ENCODE measurements around the gene INS.
"Not testable (repeated sequence)": the region's sequence is repeated elsewhere in the genome, so short reads cannot be mapped to it uniquely, and the experiment has no call there.

Gene INS

DNA sequence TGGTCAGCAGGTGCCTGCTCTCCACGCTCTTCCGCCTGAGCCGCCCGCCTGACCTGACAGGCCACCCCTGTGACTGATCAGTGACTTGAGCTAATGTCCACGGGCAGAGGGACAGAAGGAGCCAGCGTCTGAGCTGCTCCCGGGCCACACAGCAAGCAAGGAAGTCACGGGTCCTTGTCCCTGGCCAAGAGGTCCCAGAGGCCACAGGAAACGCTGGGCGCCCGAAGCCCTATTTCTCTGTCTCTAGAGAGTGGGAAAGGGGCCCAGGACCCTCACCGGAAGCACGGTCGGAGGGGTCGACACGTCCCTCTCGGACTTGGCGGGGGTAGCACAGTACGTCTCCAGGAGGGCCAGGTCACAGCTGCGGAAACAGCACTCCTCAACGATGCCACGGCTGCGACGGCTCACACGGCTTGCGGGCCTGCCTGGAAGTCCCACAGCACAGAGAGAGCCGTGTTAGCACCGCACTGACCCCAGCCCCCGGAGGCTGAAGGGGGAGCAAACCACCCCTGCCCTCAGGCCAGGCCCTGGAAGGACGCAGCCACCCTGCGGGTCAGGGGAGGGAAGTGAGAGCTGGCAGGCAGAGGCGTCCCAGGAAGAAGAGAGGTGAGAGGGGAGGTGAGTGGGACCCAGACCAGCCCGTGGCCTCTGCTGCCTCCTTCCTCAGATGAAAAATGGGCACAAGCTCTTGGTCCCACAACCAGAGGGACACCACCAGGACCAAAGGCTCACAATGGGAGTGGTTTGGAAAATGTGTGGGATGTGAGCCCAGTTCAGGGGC lies 27.6 kb downstream of the INS start:
- no peak for DNase-seq (ENCODE audit: low spot score)
- FAIRE-seq: no peak

DNA sequence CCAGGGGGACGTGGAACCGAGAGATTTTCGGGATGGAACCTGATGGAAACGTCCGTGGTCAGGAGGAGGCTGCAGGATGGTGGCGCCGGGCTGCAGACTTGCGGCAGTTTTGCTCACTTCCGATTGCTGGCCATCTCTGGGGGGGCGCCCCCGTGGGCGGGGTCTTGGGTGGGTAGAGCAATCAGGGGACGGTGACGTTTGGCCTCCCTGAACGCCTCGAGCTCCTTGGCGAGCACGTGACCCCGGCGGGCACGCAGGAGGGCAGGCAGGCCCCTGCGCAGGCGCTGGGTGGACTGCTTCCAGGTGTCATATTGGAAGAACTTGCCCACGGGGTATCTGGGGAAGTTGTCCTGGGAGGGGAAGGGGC lies 28.2 kb downstream of the INS start:
- DNase-seq (ENCODE audit: low spot score) (no peak), FAIRE-seq (no peak)

DNA sequence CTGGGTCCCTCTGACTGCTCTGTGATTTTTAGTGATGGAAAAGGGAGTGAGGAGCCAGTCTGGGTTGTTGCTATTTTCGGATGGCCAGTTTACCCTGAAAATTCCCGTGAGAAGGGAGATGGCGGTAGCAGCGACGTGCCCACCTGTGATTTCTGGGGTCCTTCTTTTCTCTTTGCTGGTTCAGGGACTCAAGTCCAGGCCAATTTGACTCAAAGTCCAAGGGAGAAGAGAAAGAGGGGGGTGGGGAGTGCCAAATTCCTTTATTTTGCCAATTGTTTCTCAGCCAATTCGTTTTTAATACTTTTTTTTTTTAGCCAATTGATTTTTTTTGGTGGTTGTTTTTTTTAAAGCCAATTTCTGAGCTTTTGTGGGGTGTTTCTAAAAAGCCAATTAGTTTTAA lies 28.8 kb downstream of the INS start:
- no peak for FAIRE-seq
- no peak for DNase-seq (ENCODE audit: low spot score)

DNA sequence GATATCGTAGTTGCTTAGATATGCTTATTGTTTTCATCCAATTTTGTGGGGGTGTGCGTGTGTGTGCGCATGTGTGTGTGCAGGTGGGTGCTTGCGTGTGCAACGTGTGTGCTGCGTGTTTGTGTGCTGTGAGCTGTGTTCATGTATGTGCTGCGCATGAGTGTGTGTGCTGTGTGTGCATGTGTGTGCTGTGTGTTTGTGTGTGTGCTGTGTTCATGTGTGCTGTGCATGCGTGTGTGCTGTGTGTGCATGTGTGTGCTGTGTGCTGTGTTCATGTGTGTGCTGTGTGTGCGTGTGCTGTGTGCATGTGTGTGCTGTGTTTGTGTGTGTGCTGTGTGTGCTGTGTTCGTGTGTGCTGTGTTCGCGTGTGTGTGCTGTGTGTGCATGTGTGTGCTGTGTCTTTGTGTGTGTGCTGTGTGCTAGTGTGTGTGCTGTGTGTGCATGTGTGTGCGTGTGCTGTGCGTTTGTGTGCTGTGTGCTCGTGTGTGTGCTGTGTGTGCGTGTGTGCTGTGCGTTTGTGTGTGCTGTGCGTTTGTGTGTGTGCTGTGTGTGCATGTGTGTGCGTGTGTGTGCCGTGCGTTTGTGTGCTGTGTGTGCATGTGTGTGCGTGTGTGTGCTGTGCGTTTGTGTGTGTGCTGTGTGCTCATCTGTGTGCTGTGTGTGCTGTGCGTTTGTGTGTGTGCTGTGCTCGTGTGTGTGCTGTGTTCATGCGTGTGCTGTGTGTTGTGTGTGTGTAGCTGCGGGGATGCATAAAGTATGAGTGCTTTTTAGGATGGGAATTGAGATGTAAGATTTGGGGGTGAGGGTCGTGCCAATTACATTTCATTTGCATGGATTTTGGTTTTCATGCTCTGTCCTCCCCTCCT lies 29.4 kb downstream of the INS start:
- DNase-seq (ENCODE audit: low spot score) (no peak), FAIRE-seq (peak; percentile 97)

DNA sequence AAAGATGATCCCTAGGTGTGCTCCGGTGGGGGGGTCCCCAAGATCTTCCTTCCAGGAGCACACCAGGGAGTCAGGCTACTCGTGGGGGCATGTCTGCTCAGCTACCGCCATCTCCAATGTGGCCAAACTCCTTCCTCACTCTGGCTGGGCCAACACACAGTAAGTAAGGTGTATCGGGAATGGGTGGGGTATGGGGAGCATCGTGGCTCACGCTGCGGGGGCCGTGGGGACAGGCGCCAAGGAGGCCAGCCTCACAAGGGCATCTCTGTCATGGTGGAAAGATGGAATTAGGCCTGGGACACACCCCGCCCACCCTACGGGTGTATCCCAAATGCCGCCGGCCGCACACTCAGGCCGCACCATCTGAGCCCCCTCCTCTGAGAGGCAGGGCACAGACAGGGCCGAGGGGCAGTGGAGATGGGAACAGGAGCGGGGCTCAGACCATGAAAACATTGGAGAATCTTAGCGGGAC lies 30.1 kb downstream of the INS start:
- DNase-seq (ENCODE audit: low spot score): no peak
- FAIRE-seq: no peak

DNA sequence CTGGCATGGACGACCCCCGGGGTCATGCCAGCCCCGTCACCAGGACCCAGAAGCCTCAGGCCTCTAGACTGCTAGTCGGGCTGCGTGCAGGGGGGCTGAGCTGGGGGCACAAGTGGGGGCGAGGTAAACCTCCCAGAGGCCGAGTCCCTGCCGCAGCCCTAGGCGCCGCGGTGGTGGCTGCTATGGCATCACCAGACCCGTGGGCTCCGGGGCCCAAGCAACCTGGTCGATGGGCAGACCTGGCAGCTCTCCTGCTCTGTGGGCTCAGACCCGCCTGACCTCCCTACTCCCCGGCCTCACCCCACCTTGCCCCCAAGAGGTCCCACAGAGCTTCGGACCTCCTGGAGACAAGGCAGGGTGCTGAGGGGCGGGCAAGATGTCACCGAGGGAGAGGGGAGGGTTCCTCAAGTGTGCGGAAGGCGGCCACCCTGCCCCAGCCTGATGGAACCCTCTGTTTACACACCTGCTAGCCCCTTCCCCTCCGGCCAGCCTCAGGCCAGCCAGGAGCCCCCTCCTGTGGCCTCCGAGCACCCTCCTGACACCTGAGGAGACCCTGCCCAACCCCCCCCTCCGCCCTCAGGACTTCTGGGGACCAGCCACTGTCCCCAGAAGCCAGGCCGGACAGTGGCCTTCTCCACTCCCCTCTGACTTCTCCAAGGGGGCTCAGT lies 31.2 kb downstream of the INS start:
- DNase-seq (ENCODE audit: low spot score) (no peak), FAIRE-seq (no peak)

DNA sequence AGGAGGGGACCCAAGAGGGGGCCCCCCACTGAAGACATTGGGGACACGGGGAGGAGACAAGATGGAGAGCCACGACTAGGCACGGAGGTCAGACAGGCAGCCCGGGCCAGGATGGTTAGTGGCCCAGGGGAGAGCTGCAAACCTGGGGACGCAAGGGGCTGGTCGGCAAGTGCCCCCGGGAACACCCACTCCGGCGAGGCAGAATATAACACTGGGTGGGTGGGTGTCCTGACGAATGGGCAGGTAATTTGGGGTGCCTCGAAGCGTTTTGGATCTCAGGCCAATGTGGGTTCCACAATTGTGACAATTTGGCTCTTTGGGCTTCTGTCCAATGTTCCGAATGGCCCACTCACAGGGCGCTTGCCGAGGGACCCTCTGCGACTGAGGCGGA lies 31.7 kb downstream of the INS start:
- DNase-seq (ENCODE audit: low spot score) (no peak), FAIRE-seq (no peak)

DNA sequence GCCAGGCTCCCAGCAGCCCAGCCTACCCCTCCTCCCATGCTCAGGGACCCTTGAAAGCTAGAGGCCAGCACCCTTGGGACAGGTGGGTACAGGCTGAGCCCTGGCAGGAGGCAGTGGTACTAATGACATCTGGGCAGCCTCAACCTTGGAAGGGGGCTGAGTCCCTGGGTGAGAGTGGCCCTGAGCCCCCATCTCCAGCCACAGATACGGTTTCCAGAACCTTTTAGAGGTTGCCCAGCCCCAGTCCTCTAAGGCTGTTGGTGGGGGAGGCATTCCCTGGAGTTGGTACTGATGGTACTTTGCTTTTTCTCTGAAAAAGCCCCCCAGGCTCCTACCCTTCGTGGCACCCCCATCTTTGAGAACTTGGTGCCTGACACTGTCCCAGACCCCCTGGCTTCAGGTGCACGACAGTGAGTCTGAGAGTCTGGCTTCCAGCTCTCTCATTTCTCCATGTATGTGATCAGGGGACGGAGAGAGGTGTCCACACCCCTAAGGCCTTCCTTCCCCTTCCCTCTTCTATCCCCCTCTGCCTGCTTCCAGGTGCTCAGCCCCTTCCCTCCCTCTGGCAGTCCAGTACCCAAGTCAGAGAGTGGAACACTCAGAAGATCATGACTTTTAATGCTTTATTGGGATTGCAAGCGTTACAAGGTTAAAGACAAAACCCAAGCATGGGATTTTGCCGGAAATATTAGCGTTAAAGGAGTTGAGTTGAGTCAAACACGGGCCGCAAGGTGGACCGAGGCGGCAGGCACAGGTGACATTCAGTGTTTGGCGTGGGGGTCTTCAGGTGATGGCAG lies 32.3 kb downstream of the INS start:
- FAIRE-seq: no peak
- no peak for DNase-seq (ENCODE audit: low spot score)

DNA sequence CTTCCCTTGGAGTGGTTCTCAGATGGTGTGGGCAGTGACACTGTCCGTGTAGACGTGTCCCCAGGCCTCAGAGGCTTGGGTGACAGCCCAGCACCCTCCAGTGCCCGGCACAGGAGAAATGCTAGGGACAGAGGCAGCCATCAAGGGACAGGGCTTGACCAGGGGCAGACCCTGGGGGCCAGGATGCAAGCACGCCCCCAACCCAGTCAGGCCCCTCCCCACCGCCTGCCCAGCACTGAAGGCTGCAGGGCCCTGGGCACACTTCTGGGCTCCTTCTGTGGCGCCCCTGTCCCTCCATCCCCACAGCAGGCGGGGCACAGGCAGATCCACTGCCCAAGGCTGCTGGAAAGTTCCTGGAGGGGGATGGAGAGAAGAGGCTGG lies 32.9 kb downstream of the INS start:
- no peak for FAIRE-seq
- DNase-seq (ENCODE audit: low spot score): no peak

DNA sequence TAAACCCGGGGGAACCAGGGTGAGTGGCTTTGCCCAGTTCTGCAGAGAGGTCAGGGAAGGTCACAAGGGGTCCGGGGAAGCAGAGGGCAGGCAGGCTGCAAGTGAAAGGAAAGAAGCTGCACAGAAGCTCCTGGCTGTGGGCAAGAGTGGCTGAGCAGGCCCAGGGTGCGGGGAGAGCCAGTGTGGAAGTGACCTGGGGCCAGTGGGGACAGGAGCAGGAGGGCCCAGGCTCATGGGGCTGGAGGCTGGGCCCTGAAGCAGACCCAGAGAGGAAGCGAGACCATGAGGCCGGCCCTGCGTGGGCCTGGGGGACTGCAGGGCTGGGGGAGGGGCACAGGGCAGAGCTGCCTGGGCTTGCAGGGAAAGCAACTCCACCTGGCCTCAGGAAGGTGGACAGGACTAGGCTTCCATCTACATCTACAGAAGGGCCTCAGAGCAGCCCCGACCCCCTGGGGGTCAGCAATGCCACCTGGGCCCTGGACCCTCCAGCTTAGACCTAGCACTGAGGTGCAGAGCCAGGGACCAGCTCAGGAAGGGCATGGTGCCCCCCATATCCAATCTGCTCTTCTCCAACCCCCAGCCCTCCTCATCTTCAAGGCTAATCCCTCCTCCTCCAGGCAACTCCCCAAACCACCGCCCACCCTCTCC lies 33.4 kb downstream of the INS start:
- DNase-seq (ENCODE audit: low spot score): no peak
- no peak for FAIRE-seq

DNA sequence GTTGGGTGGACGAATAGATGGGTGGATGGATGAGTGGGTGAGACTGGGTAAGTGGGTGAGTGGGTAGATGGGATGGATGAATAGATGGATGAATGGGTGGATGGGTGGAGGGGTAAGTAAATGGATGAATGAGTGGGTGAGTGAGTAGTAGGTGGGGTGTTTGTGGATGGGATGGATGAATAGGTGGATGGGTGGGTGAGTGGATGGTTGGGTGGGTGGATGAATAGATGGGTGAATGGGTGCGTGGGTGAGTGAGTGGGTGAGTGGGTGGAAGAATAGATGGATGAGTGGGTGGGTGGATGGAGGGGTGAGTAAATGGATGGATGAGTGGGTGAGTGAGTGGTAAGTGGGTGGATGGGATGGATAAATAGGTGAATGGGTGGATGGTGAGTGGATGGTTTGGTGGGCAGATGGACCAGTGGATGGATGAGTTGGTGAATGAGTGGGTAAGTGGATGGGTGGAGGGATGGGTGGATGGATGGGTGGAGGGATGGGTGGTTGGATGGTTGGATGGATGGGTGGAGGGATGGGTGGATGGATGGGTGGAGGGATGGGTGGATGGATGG lies 34.4 kb downstream of the INS start:
- DNase-seq (ENCODE audit: low spot score) (no peak), FAIRE-seq (no peak)

DNA sequence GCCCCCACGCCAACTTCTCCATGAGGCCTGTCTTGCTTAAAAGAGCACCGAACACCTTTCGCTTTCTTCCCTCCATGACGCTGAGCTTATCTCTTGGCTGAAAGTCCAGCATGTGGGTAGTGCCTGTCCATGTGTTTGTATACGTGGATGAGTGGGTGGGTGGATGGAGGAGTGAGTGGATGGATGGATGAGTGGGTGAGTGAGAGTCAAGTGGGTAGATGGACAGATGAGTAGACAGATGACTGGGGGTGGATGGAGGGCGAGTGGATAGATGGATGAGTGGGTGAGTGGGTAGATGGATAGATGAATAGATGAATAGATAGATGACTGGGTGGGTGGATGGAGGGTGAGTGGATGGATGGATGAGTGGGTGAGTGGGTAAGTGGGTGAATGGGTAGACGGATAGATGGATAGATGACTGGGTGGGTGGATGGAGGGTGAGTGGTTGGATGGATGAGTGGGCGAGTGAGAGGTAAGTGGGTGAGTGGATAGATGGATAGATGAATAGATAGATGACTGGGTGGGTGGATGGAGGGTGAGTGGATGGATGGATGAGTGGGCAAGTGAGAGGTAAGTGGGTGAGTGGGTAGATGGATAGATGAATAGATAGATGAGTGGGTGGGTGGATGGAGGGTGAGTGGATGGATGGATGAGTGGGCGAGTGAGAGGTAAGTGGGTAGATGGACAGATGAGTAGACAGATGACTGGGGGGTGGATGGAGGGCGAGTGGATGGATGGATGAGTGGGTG lies 36.1 kb downstream of the INS start:
- DNase-seq (ENCODE audit: low spot score); FAIRE-seq: not testable (repeated sequence)

DNA sequence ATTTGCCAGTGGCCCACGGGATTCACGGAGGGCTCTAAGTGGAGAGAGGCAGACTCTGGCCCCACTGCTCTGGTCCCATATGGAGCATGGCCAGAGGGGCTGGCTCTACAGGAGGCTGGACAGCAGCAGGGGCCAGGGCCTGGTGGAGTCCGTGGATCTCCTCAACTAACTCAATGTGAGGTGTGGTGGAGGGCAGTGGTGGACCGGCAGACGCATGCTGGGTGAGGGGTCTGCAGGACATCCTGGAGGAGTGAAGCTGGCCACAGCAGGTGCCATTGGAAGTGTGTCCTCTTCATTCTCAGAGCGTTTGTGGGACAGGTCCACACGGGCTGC lies 37.4 kb downstream of the INS start:
- FAIRE-seq (no peak), DNase-seq (ENCODE audit: low spot score) (no peak)

DNA sequence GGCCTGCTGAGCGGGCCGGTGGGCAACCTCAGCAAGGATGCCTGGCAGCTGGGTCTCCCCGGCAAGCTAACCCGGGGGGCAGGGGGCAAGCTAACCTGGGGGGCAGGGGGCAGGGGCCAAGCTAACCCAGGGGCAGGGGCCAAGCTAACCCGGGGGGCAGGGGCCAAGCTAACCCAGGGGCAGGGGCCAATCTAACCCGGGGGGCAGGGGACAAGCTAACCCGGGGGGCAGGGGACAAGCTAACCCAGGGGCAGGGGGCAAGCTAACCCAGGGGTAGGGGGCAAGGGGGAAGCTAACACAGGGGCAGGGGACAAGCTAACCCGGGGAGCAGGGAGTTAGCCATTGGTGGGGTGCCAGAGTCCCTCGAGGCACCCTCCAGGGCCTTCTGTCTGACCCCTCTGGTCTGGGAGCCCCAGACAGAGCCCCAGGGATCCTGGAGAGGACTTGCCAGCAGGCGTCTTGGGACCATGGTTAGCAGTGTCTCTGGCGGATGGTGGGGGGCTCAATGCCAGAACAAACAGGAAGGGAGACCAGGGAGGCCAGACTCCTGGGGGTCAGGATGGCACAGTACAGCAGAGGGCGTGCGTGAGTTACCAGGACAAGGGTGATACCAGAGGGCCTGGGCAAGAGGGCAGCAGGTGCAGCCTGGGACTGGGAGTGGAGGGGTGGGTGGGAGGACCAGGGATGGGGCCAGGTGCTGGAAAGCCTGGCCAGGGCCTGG lies 37.9 kb downstream of the INS start:
- no peak for FAIRE-seq
- DNase-seq (ENCODE audit: low spot score): no peak

DNA sequence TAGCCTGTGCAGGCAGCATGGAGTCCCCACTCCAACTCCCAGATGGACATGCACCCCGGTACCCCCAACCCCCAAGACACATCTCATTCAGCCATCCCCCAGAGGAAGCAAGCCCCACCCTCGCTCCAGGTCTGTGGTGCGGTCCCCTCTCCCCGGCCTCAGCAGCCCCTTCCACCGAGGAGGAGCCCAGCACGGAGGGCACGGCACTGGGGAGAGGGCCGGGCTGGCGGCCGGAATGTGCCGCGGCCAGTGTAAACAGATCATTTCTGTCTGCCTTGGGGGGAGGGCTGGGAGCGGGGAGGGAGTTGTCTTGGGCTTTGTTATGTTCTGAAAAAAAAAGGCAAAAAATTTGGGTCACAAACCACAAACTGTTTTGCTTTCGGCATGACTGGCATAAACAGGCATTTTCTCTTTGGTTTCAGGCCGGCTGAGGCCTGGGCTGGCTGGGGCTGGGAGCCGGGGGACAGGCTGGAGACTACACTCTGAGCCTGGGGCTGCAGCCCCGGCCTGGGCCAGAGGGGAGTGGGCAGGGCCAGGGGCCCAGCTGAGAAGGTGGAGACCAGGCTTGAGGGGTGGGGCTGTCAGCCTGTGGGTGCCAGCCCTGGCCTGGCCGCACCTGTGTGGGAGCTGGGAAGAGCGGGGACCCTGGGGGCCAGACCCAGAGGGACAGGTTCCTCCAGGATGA lies 38.6 kb downstream of the INS start:
- DNase-seq (ENCODE audit: low spot score) (peak; percentile 16), FAIRE-seq (no peak)

DNA sequence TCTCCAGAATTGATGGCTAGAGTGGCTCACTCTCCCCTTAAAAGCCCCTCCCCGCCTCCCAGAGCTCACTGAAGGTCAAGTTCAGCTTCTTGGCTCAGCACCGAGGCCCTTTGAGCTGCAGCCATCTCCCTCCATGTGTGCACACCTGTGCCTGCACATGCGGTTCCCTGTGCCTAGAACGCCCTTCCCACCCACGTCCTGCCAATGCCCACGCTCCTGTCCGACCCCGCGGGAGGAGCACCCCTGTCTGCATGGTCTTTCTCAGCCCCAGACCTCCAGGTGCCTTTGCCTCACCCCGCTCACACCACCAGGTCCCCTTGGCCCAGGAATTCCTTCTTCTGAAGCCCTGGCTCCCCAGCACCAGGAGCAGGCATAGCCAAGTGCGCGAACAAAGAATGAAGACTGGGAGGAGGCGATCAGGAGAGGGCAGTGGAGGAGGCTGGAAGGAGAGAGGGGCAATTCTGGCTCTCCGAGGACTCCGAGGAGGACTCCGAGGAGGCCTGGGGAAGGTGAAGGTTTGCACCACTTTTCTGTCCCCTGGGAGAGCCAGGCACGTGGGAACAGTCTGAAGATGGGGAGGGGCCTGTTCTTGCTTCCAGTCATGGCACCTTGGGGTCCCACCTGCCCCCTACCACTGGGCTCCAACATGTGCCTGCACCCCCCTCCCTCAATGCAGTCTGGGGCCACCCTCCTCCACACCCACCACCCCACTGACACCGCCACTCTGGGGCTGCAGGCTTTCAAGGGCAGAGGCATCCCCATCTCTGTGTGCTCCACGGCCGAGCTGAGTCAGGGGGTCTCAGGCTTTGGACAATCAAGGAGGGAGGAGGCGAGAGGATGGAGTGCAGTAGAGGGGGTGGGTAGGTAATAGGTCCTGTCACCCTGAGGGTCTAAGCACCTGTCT lies 39.5 kb downstream of the INS start:
- FAIRE-seq: no peak
- DNase-seq (ENCODE audit: low spot score): no peak

DNA sequence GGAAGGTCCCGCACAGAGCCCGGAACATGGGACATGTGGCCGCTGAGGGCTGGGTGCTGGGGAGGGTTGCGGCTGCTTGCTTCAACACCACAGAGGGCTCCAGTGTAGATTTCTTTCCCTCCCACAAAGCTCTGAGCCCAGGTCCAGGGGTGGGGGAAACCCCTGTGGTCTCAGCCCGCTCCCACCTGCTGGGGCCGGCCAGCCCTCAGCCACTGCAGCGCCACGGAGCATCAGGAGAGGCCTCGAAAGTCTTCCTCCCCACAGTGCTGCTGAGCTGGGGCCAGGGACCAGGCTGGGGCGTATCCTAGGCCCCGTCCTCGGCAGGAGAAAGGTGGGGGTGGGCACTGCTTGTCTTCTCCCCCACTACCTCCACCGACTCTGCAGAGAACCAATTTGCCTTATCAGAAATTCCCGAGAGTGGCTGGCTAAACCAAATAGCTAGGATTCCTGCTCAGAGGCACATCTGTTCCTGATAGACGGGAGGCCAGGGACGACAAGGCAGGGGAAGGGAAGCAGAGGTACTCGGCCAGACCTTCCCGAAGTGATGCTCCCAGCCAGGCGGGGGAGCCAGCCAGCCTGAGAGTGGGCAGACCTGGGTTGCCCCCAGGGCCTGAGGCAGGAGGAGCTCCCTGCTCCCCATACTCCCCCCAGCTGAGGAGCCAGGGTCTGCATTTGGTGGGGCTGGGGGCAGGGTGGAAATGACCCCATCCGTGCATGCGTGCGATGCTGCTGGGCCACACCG lies 40.5 kb downstream of the INS start:
- FAIRE-seq (no peak), DNase-seq (ENCODE audit: low spot score) (no peak)
